HepG2 (cell line): Measurements from ENCODE around the gene DNAJB2. TPM values are rescaled to one million over a fixed set of nuclear protein-coding genes. Genes with fewer than 3 reads are reported as not detected.
A peak's percentile ranks its signal among the peaks of the same experiment; 100 is the strongest.

Source experiments
- ARID4A ChIP-seq: sonication (generic); formaldehyde crosslinking; IDR thresholded peaks from 2 replicates; pipeline ENCODE4 v1.5.0; 2020; ENCODE audit warnings: mild to moderate bottlenecking, missing genetic modification reagents, borderline replicate concordance
- ATF4 ChIP-seq, 2 experiments: fragments of 450-650 bp in 1 of 2; sonication (generic) in 1 of 2; formaldehyde crosslinking; IDR thresholded peaks; 2 replicates each; pipeline versions ENCODE4 v1.5.0 to v1.8.0; 2020 to 2022; ENCODE audit warnings: mild to moderate bottlenecking in 1 of 2, missing genetic modification reagents in 1 of 2
- CAMTA2 ChIP-seq: sonication (generic); formaldehyde crosslinking; IDR thresholded peaks from 2 replicates; pipeline ENCODE4 v1.4.0; 2020; ENCODE audit warnings: mild to moderate bottlenecking, missing genetic modification reagents, borderline replicate concordance
- CBX2 ChIP-seq, 2 experiments: fragments of 200-600 bp in 1 of 2; sonication (generic); formaldehyde crosslinking in 1 of 2; IDR thresholded peaks; 2 replicates each; pipeline versions ENCODE4 v1.7.0 to v1.8.1; 2018 to 2022; ENCODE audit warnings: low read depth in 2 of 2, low read length in 1 of 2, mild to moderate bottlenecking in 1 of 2, missing genetic modification reagents in 1 of 2
- DZIP1 ChIP-seq: sonication (generic); formaldehyde crosslinking; IDR thresholded peaks from 2 replicates; pipeline ENCODE4 v1.5.0; 2020; ENCODE audit warnings: mild to moderate bottlenecking, missing genetic modification reagents
- ETS1 ChIP-seq: sonication (generic); formaldehyde crosslinking; IDR thresholded peaks from 2 replicates; pipeline ENCODE4 v1.4.0; 2020; ENCODE audit warnings: missing genetic modification reagents
- HNF4A ChIP-seq: sonication (generic); formaldehyde crosslinking; IDR thresholded peaks from 2 replicates; pipeline ENCODE4 v1.4.0; 2020; ENCODE audit warnings: missing genetic modification reagents
- MIER3 ChIP-seq: IDR thresholded peaks from 2 replicates; pipeline ENCODE4 v1.6.1; 2016; ENCODE audit warnings: missing compliant biosample characterization, borderline replicate concordance
- PBX3 ChIP-seq: sonication (generic); formaldehyde crosslinking; IDR thresholded peaks from 2 replicates; pipeline ENCODE4 v1.8.1; 2023; ENCODE audit warnings: missing genetic modification reagents, inconsistent platforms, borderline replicate concordance
- SRSF1 ChIP-seq: fragments of 200-400 bp; formaldehyde crosslinking; optimal IDR thresholded peaks from 2 replicates; pipeline ENCODE3; 2017; ENCODE audit warnings: mild to moderate bottlenecking, low read depth, low read length, moderate library complexity
- TERF1 ChIP-seq: sonication (generic); formaldehyde crosslinking; IDR thresholded peaks from 2 replicates; pipeline ENCODE4 v1.8.0; 2022; ENCODE audit warnings: mild to moderate bottlenecking, missing genetic modification reagents, moderate library complexity
- TRIM24 ChIP-seq: sonication (generic); formaldehyde crosslinking; IDR thresholded peaks from 2 replicates; pipeline ENCODE4 v1.8.0; 2022; ENCODE audit warnings: mild to moderate bottlenecking, missing genetic modification reagents
- ZEB1 ChIP-seq: IDR thresholded peaks from 2 replicates; pipeline ENCODE4 v1.6.1; 2012; ENCODE audit warnings: mild to moderate bottlenecking, low read depth, inconsistent platforms; ENCODE audit not compliant: insufficient replicate concordance
- ZNF33A ChIP-seq: sonication (generic); formaldehyde crosslinking; IDR thresholded peaks from 2 replicates; pipeline ENCODE4 v1.5.1; 2020; ENCODE audit warnings: missing genetic modification reagents, mild to moderate bottlenecking, moderate library complexity, borderline replicate concordance
- ZNF644 ChIP-seq: IDR thresholded peaks from 2 replicates; pipeline ENCODE4 v1.6.1; 2016; ENCODE audit warnings: low read depth
- polyA plus RNA-seq, 8 experiments: library from polyadenylated mRNA; depleted of rRNA in 3 of 8; stranded (reverse) in 7 of 8; unstranded in 1 of 8; fragments of >200 nt; fragmentation: Illumina TruSeq in 4 of 8; extraction: Trizol in 4 of 8; gene quantifications; 2 replicates each; pipeline versions ENCODE4 v1.2.1 to v1.2.3, GENCODE V29; 2011 to 2016; ENCODE audit warnings: low read depth in 4 of 8, missing spikeins in 1 of 8, mixed read lengths in 1 of 8; ENCODE audit not compliant: insufficient read depth in 1 of 8
- total RNA-seq, 5 experiments: library from RNA; depleted of rRNA; stranded (reverse); fragments of >200 nt; fragmentation: Illumina TruSeq; extraction: Trizol; gene quantifications; 2 replicates each; pipeline ENCODE4 v1.2.3, GENCODE V29; 2016; ENCODE audit warnings: low read depth in 1 of 5

Gene DNAJB2
- total and polyA plus RNA-seq, 2 of the 13 experiments (the other 11 are each of a cell fraction or from before 2014, with no cell fraction given), result 21.3 to 31.1 TPM

- TF ChIP-seq ARID4A (CRISPR knock-in tag), result peak; percentile 77
- TF ChIP-seq SRSF1, result peak; percentile 78
- TF ChIP-seq CAMTA2 (CRISPR knock-in tag), result no peak
- no peak for TF ChIP-seq MIER3
- TF ChIP-seq PBX3 (CRISPR knock-in tag), result 0 out of 2 replicates have a peak, but pooled peaks have one; percentile 27
- no peak for TF ChIP-seq CBX2 (IDR thresholded peaks at IDR 0.05; ENCODE audit: low read depth, low read length)
- no peak for TF ChIP-seq CBX2 (CRISPR knock-in tag; IDR thresholded peaks at IDR 0.05; ENCODE audit: low read depth)
- TF ChIP-seq DZIP1 (CRISPR knock-in tag), result peak; percentile 67; the same call in 1 of the 2 replicates
- TF ChIP-seq HNF4A (CRISPR knock-in tag), result no peak
- TF ChIP-seq ATF4 (CRISPR knock-in tag; IDR thresholded peaks at IDR 0.05), result 0 out of 4 replicates have a peak, but pooled peaks of 1 of the 2 experiments have one; percentile 34
- no peak for TF ChIP-seq ZNF644
- TF ChIP-seq ZEB1, result peak; percentile 98
- no peak for TF ChIP-seq ETS1
- no peak for TF ChIP-seq TRIM24 (CRISPR knock-in tag)
- TF ChIP-seq TERF1, result no peak
- TF ChIP-seq ZNF33A (CRISPR knock-in tag), result no peak
Observed at GRCh38 chr2:219253753-219254589, 25.2 kb upstream of the DNAJB2 start, which contains the start of gene TUBA4A (continued).
